ENCODE results near the gene ZNHIT3.

- TF ChIP-seq CTCF (conservative IDR thresholded peaks at IDR 0.05 in 1 of 2, IDR thresholded peaks at IDR 0.05 in 1 of 2; ENCODE audit: low read depth in 1 of 2, low read length in 2 of 2) (no peak), EZH2 (IDR thresholded peaks at IDR 0.05; ENCODE audit: low read length, missing control alignments) (no peak)
These were observed 25.0 kb upstream of the ZNHIT3 start for GRCh38 chr17:36461330-36462110.

Data from fibroblast of lung (primary cell).